COLO829 (cell line): Measurements from ENCODE around the gene BRSK2.

Experiments
- DNase-seq: peaks from one replicate; pipeline ENCODE4 v3.0.0; 2012; ENCODE audit warnings: low spot score

Gene BRSK2

GRCh38 chr11:1483445-1483961 lies 93.8 kb downstream of the BRSK2 start:
- DNase-seq, result no peak

- no peak for DNase-seq
Measured at GRCh38 chr11:1484061-1484671, 94.4 kb downstream of the BRSK2 start.

GRCh38 chr11:1484695-1485503 lies 95.2 kb downstream of the BRSK2 start:
- DNase-seq, result no peak

- DNase-seq, result no peak
Measured at GRCh38 chr11:1485504-1485885, 95.8 kb downstream of the BRSK2 start.

- no peak for DNase-seq
Measured at GRCh38 chr11:1486054-1486825, 96.5 kb downstream of the BRSK2 start, which contains the start of gene MOB2. Gene MOB2 (minus strand): TSS chr11:1486779. CDS start chr11:1486556, 223 bp downstream.

GRCh38 chr11:1487091-1487850 lies 97.5 kb downstream of the BRSK2 start:
- no peak for DNase-seq

GRCh38 chr11:1487851-1488574 lies 98.3 kb downstream of the BRSK2 start:
- DNase-seq, result no peak

GRCh38 chr11:1488575-1489180 lies 98.9 kb downstream of the BRSK2 start:
- DNase-seq, result no peak

GRCh38 chr11:1490651-1491050 lies 100.9 kb downstream of the BRSK2 start:
- no peak for DNase-seq

- DNase-seq, result no peak
Measured at GRCh38 chr11:1491379-1491778, 101.6 kb downstream of the BRSK2 start.

- no peak for DNase-seq
Measured at GRCh38 chr11:1493650-1494244, 104.0 kb downstream of the BRSK2 start.

GRCh38 chr11:1494650-1495049 lies 104.9 kb downstream of the BRSK2 start:
- no peak for DNase-seq

- no peak for DNase-seq
Measured at GRCh38 chr11:1496091-1496760, 106.5 kb downstream of the BRSK2 start.

GRCh38 chr11:1496761-1497095 lies 107.0 kb downstream of the BRSK2 start:
- DNase-seq, result no peak

GRCh38 chr11:1497600-1497999 lies 107.9 kb downstream of the BRSK2 start:
- DNase-seq, result no peak

GRCh38 chr11:1498262-1498661 lies 108.5 kb downstream of the BRSK2 start:
- DNase-seq, result no peak

GRCh38 chr11:1499261-1499890 lies 109.6 kb downstream of the BRSK2 start:
- DNase-seq, result no peak

- no peak for DNase-seq
Measured at GRCh38 chr11:1499899-1500298, 110.2 kb downstream of the BRSK2 start.
